Thyroid gland (tissue), 4 donors: ENCODE results near the gene SLC7A14. TPM values are rescaled to one million over a fixed set of nuclear protein-coding genes. Genes with fewer than 3 reads are reported as not detected.

Experiments
- DNase-seq, 2 donors: peaks; one replicate each; pipeline ENCODE4 v3.0.0-alpha.2; 2019
- H3K27ac ChIP-seq, 3 donors: fragments of 200-600 bp; sonication (generic); 1 replicate in 2 of 3; 2 replicates in 1 of 3; pipeline ENCODE4 v1.5.1; 2016 to 2019; ENCODE audit warnings: mild to moderate bottlenecking in 1 of 3, moderate library complexity in 1 of 3
- H3K27me3 ChIP-seq: fragments of 200-600 bp; sonication (generic); one replicate; pipeline ENCODE4 v1.5.1; 2019
- H3K36me3 ChIP-seq, 2 donors: fragments of 200-600 bp; sonication (generic); one replicate each; pipeline ENCODE4 v1.5.1; 2016 to 2019
- H3K4me1 ChIP-seq, 2 donors: fragments of 200-600 bp; sonication (generic); one replicate each; pipeline ENCODE4 v1.5.1; 2017 to 2019
- H3K4me3 ChIP-seq, 3 donors: fragments of 200-600 bp; sonication (generic); replicated peaks in 1 of 3; 1 replicate in 2 of 3; 2 replicates in 1 of 3; pipeline ENCODE4 v1.5.1; 2016; ENCODE audit warnings: mild to moderate bottlenecking in 1 of 3
- H3K9me3 ChIP-seq: fragments of 200-600 bp; sonication (generic); one replicate; pipeline ENCODE4 v1.5.1; 2017
- POLR2A ChIP-seq, 2 donors: fragments of 450-650 bp; IDR thresholded peaks; one replicate each; pipeline ENCODE4 v1.6.1; 2017; ENCODE audit warnings: antibody characterized with exemption in 2 of 2, mild to moderate bottlenecking in 2 of 2, moderate library complexity in 1 of 2
- WGBS, 2 donors: methylation state at CpG; one replicate each; pipeline ENCODE4 v1.1.5; 2017; 5-methylcytosine and 5-hydroxymethylcytosine counted together
- intact Hi-C: fragments of 100-400 bp; cut with DNase I; formaldehyde crosslinking; loops from one replicate; pipeline ENCODE4 v1.15.1; 2023
- total RNA-seq, 4 donors: library from RNA; depleted of rRNA; stranded (reverse); fragments of >200 nt; gene quantifications; one replicate each; pipeline ENCODE4 v1.2.3, GENCODE V29; 2016
- TF ChIP-seq, protein P1 (sequence below), 6 experiments: fragments of 200-600 bp in 3 of 6; fragments of 450-650 bp in 3 of 6; sonication (generic) in 3 of 6; IDR thresholded peaks; one replicate each; pipeline ENCODE4 v1.5.1; 2016 to 2019; ENCODE audit warnings: antibody characterized with exemption in 6 of 6, mild to moderate bottlenecking in 2 of 6, inconsistent platforms in 1 of 6, moderate library complexity in 1 of 6

The SLC7A14 gene
- total RNA-seq, 4 donors from 2014 or later, result 0.11 to 0.34 (median 0.13) TPM; not detected in 1

DNA sequence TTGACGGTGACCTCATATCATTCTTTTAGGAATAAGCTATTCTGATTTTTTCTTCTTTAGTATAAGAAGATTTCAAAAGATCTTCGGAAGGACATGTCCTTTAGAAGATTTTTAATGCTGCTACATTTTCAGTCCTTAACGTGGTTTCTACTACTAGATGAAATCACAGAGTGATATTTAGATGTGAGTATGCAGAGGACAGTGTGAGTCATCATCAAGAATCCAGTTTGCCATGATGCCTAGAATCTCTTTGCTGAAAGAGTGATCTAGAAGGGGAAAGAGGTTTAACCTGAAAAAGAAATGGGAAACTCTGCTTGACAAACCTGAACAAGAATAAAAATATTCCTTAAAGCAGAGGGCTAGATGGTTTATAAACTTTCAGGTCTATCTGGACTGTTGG is 43.2 kb downstream of the SLC7A14 start:
- no peak for DNase-seq
- no peaks in the 10 kb centered on the region for H3K36me3 ChIP-seq
- TF ChIP-seq, protein P1, sequence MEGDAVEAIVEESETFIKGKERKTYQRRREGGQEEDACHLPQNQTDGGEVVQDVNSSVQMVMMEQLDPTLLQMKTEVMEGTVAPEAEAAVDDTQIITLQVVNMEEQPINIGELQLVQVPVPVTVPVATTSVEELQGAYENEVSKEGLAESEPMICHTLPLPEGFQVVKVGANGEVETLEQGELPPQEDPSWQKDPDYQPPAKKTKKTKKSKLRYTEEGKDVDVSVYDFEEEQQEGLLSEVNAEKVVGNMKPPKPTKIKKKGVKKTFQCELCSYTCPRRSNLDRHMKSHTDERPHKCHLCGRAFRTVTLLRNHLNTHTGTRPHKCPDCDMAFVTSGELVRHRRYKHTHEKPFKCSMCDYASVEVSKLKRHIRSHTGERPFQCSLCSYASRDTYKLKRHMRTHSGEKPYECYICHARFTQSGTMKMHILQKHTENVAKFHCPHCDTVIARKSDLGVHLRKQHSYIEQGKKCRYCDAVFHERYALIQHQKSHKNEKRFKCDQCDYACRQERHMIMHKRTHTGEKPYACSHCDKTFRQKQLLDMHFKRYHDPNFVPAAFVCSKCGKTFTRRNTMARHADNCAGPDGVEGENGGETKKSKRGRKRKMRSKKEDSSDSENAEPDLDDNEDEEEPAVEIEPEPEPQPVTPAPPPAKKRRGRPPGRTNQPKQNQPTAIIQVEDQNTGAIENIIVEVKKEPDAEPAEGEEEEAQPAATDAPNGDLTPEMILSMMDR (IDR thresholded peaks at IDR 0.05), result no peak
- TF ChIP-seq POLR2A (IDR thresholded peaks at IDR 0.05), result no peak
- no peak overlapping the region for H3K27ac ChIP-seq
- H3K9me3 ChIP-seq, result no peaks in the 10 kb centered on the region
- WGBS, 2 donors, result 90 to 92% methylated on average over 3 of the region's 3 CpGs
- no peaks in the 10 kb centered on the region for H3K4me1 ChIP-seq
- intact Hi-C loops, result no loop called here
- H3K4me3 ChIP-seq, result no peak overlapping the region
- no peaks in the 10 kb centered on the region for H3K27me3 ChIP-seq

DNA sequence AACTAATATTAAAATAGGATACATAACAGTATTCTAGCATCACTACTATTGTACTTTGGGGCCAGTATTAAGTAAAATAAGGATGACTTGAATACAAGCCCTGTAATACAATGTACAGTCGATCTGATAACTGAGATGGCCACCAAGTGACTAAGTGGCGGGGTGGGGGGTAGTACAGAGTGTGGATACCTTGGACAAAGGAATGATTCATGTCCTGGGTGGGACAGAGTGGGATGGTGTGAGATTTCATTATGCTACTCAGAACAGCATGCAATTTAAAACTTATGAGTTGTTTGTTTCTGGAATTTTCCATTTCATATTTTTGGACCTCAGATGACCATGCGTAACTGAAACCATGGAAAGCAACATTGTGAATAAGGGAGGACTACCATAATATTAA is 46.0 kb downstream of the SLC7A14 start:
- no peak overlapping the region for H3K4me3 ChIP-seq
- no peaks in the 10 kb centered on the region for H3K36me3 ChIP-seq
- TF ChIP-seq, protein P1 (IDR thresholded peaks at IDR 0.05), result no peak
- DNase-seq, result no peak
- WGBS, 2 donors, result 89 to 91% methylated on average over 3 of the region's 3 CpGs
- no peaks in the 10 kb centered on the region for H3K27me3 ChIP-seq
- H3K9me3 ChIP-seq, result no peaks in the 10 kb centered on the region
- no peak overlapping the region for H3K27ac ChIP-seq
- intact Hi-C loops, result no loop called here
- no peaks in the 10 kb centered on the region for H3K4me1 ChIP-seq

- no peaks in the 10 kb centered on the region for H3K4me1 ChIP-seq
- no peaks in the 10 kb centered on the region for H3K36me3 ChIP-seq
- no peak overlapping the region for H3K27ac ChIP-seq
- DNase-seq, result no peak
- intact Hi-C loops, result no loop called here
- TF ChIP-seq, protein P1 (IDR thresholded peaks at IDR 0.05), result no peak
- TF ChIP-seq POLR2A (IDR thresholded peaks at IDR 0.05), result no peak
- no peak overlapping the region for H3K4me3 ChIP-seq
- H3K27me3 ChIP-seq, result no peaks in the 10 kb centered on the region
- no peaks in the 10 kb centered on the region for H3K9me3 ChIP-seq
Observed at GRCh38 chr3:170536712-170537111, 49.2 kb downstream of the SLC7A14 start.

DNA sequence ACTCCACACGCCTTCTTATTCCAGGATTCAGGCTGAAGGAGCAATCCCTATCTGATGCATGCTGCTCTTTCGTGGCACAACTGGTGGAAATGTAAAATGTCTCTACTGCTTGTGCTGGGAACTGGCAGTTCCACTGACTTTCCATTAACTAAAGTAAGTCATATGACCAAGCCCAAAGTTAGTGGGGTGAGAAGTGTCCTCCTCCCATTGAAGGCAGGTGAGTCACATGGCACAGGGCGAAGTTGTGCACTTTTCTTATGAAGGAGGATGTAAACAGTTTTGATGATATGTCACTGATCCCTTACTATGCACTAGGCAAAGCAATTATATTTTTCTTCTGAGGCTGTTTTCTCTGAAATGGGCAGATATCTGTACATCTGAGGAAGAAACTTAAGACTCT is 51.6 kb downstream of the SLC7A14 start:
- H3K9me3 ChIP-seq, result no peaks in the 10 kb centered on the region
- H3K27me3 ChIP-seq, result no peaks in the 10 kb centered on the region
- intact Hi-C loops, result no loop called here
- no peak for DNase-seq
- TF ChIP-seq, protein P1 (IDR thresholded peaks at IDR 0.05), result no peak
- TF ChIP-seq POLR2A (IDR thresholded peaks at IDR 0.05), result no peak
- no peak overlapping the region for H3K27ac ChIP-seq
- H3K36me3 ChIP-seq, result no peaks in the 10 kb centered on the region
- no peaks in the 10 kb centered on the region for H3K4me1 ChIP-seq
- H3K4me3 ChIP-seq, result no peak overlapping the region
- 87 to 90% methylated on average over 3 of the region's 3 CpGs for WGBS, 2 donors

GRCh38 chr3:170532573-170532972 is 53.3 kb downstream of the SLC7A14 start:
- TF ChIP-seq, protein P1 (IDR thresholded peaks at IDR 0.05), result no peak
- no peak for TF ChIP-seq POLR2A (IDR thresholded peaks at IDR 0.05)
- H3K27me3 ChIP-seq, result no peaks in the 10 kb centered on the region
- WGBS, 2 donors, result 59 to 66% methylated on average over 6 of the region's 6 CpGs
- no peak overlapping the region for H3K27ac ChIP-seq
- no peaks in the 10 kb centered on the region for H3K4me1 ChIP-seq
- no peaks in the 10 kb centered on the region for H3K36me3 ChIP-seq
- intact Hi-C loops, result no loop called here
- H3K4me3 ChIP-seq, result no peak overlapping the region
- no peaks in the 10 kb centered on the region for H3K9me3 ChIP-seq
- DNase-seq, result no peak
